B cell (primary cell): ENCODE data around the gene PARD3. TPM values are rescaled to one million over a fixed set of nuclear protein-coding genes. Genes with fewer than 3 reads are reported as not detected.

ENCODE experiments used
- ATAC-seq: fragments of 200-7000 bp; cut with Tn5 transposase; one replicate; pipeline ENCODE4 v1.10.0; 2021; ENCODE audit warnings: low read depth, mild to moderate bottlenecking, moderate number of reproducible peaks, moderate library complexity
- CTCF ChIA-PET: fragments of 350-600 bp; sonication (Branson Sonifier 250); formaldehyde crosslinking; loops from one replicate; lab custom pipeline; 2021; ENCODE audit warnings: antibody characterized with exemption, inconsistent platforms; lab: Charles Lee
- POLR2A ChIA-PET: fragments of 350-600 bp; sonication (Branson Sonifier 250); formaldehyde crosslinking; loops from one replicate; lab custom pipeline; 2021; ENCODE audit warnings: antibody characterized with exemption; lab: Charles Lee
- DNase-seq: peaks from one replicate; pipeline ENCODE4 v3.0.0; 2013
- H2AFZ ChIP-seq: 2 replicates; pipeline ENCODE4 v1.6.1; 2012; ENCODE audit warnings: mild to moderate bottlenecking, low read depth, low read length; ENCODE audit not compliant: insufficient read depth, poor library complexity, severe bottlenecking
- H3K27ac ChIP-seq, 2 donors: 1 replicate in 1 of 2; 2 replicates in 1 of 2; pipeline ENCODE4 v1.5.1; 2012 to 2013; ENCODE audit warnings: low read length in 2 of 2, mild to moderate bottlenecking in 2 of 2, moderate library complexity in 1 of 2
- H3K27me3 ChIP-seq, 4 experiments: fragments of 200-600 bp in 1 of 4; sonication (generic) in 1 of 4; replicated peaks in 1 of 4; 1 replicate in 2 of 4; 2 replicates in 2 of 4; pipeline versions ENCODE4 v1.6.1 to v1.7.0; 2013 to 2016; ENCODE audit warnings: low read length in 3 of 4, mild to moderate bottlenecking in 2 of 4, mixed read lengths in 1 of 4, moderate library complexity in 1 of 4; ENCODE audit not compliant: insufficient read depth in 4 of 4, control insufficient read depth in 3 of 4; ENCODE audit errors: control extremely low read depth in 1 of 4
- H3K36me3 ChIP-seq, 2 experiments: replicated peaks in 1 of 2; 1 replicate in 1 of 2; 2 replicates in 1 of 2; pipeline versions ENCODE4 v1.6.1 to v1.7.1; 2013; ENCODE audit warnings: low read length in 1 of 2; ENCODE audit not compliant: insufficient read depth in 2 of 2, control insufficient read depth in 1 of 2; ENCODE audit errors: control extremely low read depth in 1 of 2, extremely low read depth in 1 of 2
- H3K4me1 ChIP-seq, 2 donors: fragments of 200-600 bp in 1 of 2; sonication (generic) in 1 of 2; 1 replicate in 1 of 2; 2 replicates in 1 of 2; pipeline versions ENCODE4 v1.5.1 to v1.6.1; 2013 to 2017; ENCODE audit warnings: low read length in 2 of 2; ENCODE audit not compliant: control insufficient read depth in 2 of 2, insufficient read depth in 2 of 2
- H3K4me2 ChIP-seq: replicated peaks from 2 replicates; pipeline ENCODE3; 2012; ENCODE audit warnings: mild to moderate bottlenecking, low read depth, low read length; ENCODE audit not compliant: poor library complexity, severe bottlenecking
- H3K4me3 ChIP-seq, 5 experiments: fragments of 200-600 bp in 1 of 5; sonication (generic) in 1 of 5; 1 replicate in 3 of 5; 2 replicates in 2 of 5; pipeline versions ENCODE4 v1.5.1 to v1.7.0; 2011 to 2016; ENCODE audit warnings: low read length in 4 of 5, mild to moderate bottlenecking in 4 of 5, low read depth in 2 of 5, control low read depth in 1 of 5, moderate library complexity in 1 of 5; ENCODE audit not compliant: insufficient read depth in 1 of 5; ENCODE audit errors: control extremely low read depth in 1 of 5, extremely low read depth in 1 of 5
- H3K79me2 ChIP-seq: fragments of 200-600 bp; sonication (generic); one replicate; pipeline ENCODE4 v1.6.0; 2016; ENCODE audit warnings: low read length; ENCODE audit not compliant: control insufficient read depth, insufficient read depth
- H3K9ac ChIP-seq: fragments of 200-600 bp; sonication (generic); 2 replicates; pipeline ENCODE4 v1.6.1; 2017; ENCODE audit warnings: mild to moderate bottlenecking, low read length, moderate library complexity
- H3K9me3 ChIP-seq, 3 donors: one replicate each; pipeline versions ENCODE4 v1.6.1 to v1.7.1; 2013; ENCODE audit warnings: low read length in 2 of 3; ENCODE audit not compliant: control insufficient read depth in 2 of 3, insufficient read depth in 1 of 3; ENCODE audit errors: control extremely low read depth in 1 of 3
- H4K20me1 ChIP-seq: 2 replicates; pipeline ENCODE4 v1.6.0; 2012; ENCODE audit warnings: mild to moderate bottlenecking, low read length; ENCODE audit not compliant: insufficient read depth, control insufficient read depth, poor library complexity, severe bottlenecking
- H3K27ac Mint-ChIP-seq: one replicate; pipeline ENCODE4 v1.8.0; 2021; ENCODE audit warnings: mixed read lengths
- H3K27me3 Mint-ChIP-seq: one replicate; pipeline ENCODE4 v1.8.0; 2021; ENCODE audit warnings: mixed read lengths
- H3K4me1 Mint-ChIP-seq: one replicate; pipeline ENCODE4 v1.8.0; 2021; ENCODE audit warnings: mixed read lengths
- H3K4me3 Mint-ChIP-seq: one replicate; pipeline ENCODE4 v1.8.0; 2021; ENCODE audit warnings: mixed read lengths
- H3K9me3 Mint-ChIP-seq: one replicate; pipeline ENCODE4 v1.8.0; 2022; ENCODE audit warnings: mixed read lengths; ENCODE audit not compliant: insufficient read depth
- EZH2 ChIP-seq: IDR thresholded peaks from 2 replicates; pipeline ENCODE4 v1.6.1; 2012; ENCODE audit warnings: borderline replicate concordance, low read depth, mild to moderate bottlenecking, moderate library complexity, low read length; ENCODE audit not compliant: insufficient read depth, poor library complexity, severe bottlenecking
- WGBS: methylation state at CpG from one replicate; pipeline ENCODE4 v1.1.5; 2013; ENCODE audit warnings: missing lambda C conversion rate; ENCODE audit not compliant: insufficient coverage; 5-methylcytosine and 5-hydroxymethylcytosine counted together
- intact Hi-C: fragments of 100-400 bp; cut with micrococcal nuclease; formaldehyde crosslinking; loops from one replicate; pipeline ENCODE4 v1.10.0; 2022
- polyA plus RNA-seq: library from polyadenylated mRNA; depleted of rRNA; stranded (reverse); fragments of >200 nt; gene quantifications from 2 replicates; pipeline ENCODE4 v1.2.3, GENCODE V29; 2012
- total RNA-seq, 2 donors: library from RNA; stranded (reverse); fragments of 120-200 nt in 1 of 2; gene quantifications; 1 replicate in 1 of 2; 2 replicates in 1 of 2; pipeline versions ENCODE4 v1.2.3 to v1.2.4, GENCODE V29; 2013 to 2022
- TF ChIP-seq, protein P1 (sequence below): fragments of 200-600 bp; IDR thresholded peaks from one replicate; pipeline ENCODE4 v1.8.0; 2022; ENCODE audit warnings: antibody characterized with exemption, mild to moderate bottlenecking

The PARD3 gene
- total and polyA plus RNA-seq, 2 donors (not counting 1 experiment from before 2014, with no cell fraction given) = not detected

DNA sequence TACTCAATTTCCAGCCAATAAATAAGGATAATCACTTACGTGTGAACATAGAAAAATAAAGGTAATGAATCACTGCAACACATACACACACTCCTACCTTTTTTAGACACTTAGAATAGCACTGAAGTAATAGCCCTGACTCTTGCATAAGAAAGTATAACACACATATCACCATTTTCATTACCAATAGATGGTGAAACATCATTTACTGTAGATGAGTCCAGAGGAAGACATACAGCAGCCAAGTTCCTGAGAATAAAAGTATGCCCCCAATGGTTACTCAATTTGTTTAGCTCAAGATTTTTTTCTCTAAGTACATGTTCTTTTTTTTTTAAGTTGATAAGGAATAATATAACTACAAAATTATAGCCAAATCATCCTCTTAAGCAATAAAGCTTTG is 316.3 kb downstream of the PARD3 start:
- Histone ChIP-seq H3K4me2 (no peak overlapping the region), H3K9me3 (no peaks in the 10 kb centered on the region), H3K27me3 (no peaks in the 10 kb centered on the region), H3K79me2 (no peaks in the 10 kb centered on the region), H4K20me1 (no peaks in the 10 kb centered on the region), H2AFZ (no peak overlapping the region), H3K4me1 (no peaks in the 10 kb centered on the region), H3K4me3 (no peak overlapping the region), H3K36me3 (no peaks in the 10 kb centered on the region), H3K27ac (no peak overlapping the region), H3K9ac (no peak overlapping the region)
- Mint-ChIP-seq H3K9me3 (no peaks in the 10 kb centered on the region), H3K27me3 (no peaks in the 10 kb centered on the region), H3K27ac (no peak overlapping the region), H3K4me1 (no peaks in the 10 kb centered on the region), H3K4me3 (no peak overlapping the region)
- ChIA-PET CTCF (no interaction called here), POLR2A (no interaction called here)
- DNase-seq = no peak
- intact Hi-C loops = no loop called here
- no CpG with 5 or more reads among the region's 1 CpG for WGBS
- no peak for ATAC-seq
- TF ChIP-seq EZH2 = no peak
- TF ChIP-seq, protein P1, sequence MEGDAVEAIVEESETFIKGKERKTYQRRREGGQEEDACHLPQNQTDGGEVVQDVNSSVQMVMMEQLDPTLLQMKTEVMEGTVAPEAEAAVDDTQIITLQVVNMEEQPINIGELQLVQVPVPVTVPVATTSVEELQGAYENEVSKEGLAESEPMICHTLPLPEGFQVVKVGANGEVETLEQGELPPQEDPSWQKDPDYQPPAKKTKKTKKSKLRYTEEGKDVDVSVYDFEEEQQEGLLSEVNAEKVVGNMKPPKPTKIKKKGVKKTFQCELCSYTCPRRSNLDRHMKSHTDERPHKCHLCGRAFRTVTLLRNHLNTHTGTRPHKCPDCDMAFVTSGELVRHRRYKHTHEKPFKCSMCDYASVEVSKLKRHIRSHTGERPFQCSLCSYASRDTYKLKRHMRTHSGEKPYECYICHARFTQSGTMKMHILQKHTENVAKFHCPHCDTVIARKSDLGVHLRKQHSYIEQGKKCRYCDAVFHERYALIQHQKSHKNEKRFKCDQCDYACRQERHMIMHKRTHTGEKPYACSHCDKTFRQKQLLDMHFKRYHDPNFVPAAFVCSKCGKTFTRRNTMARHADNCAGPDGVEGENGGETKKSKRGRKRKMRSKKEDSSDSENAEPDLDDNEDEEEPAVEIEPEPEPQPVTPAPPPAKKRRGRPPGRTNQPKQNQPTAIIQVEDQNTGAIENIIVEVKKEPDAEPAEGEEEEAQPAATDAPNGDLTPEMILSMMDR = no peak

DNA sequence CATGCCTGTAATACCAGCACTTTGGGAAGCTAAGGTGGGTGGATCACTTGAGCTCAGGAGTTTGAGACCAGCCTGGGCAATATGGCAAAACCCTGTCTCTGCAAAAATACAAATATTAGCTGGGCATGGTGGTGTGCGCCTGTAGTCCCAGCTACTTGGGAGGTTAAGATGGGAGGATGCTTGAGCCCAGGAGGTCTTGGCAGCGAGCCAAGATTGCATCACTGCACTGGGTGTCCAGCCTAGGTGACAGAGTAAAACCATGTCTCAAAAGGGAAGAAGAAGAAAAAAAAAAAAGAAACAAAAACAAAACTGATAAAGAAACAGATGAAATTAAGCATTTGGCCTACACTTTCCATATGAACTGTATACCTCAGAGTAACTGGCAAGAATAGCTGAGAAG is 319.2 kb downstream of the PARD3 start:
- no peaks in the 10 kb centered on the region for H3K4me1 ChIP-seq
- no peak overlapping the region for H3K27ac Mint-ChIP-seq
- ChIA-PET POLR2A (no interaction called here), CTCF (interaction anchor here (0.6 to 0.7 kb wide), 2 partner anchors 186 to 306 kb away, joined by 3 to 4 read pairs; no protein-coding TSS in a partner anchor)
- no peaks in the 10 kb centered on the region for H3K79me2 ChIP-seq
- H2AFZ ChIP-seq = no peak overlapping the region
- DNase-seq (no peak), ATAC-seq (no peak)
- intact Hi-C loops = no loop called here
- no peak overlapping the region for H3K4me3 ChIP-seq
- no peaks in the 10 kb centered on the region for H3K27me3 ChIP-seq
- H4K20me1 ChIP-seq = no peaks in the 10 kb centered on the region
- H3K4me1 Mint-ChIP-seq = no peaks in the 10 kb centered on the region
- TF ChIP-seq, protein P1 = no peak
- no peak for TF ChIP-seq EZH2
- H3K9me3 ChIP-seq = no peaks in the 10 kb centered on the region
- H3K4me3 Mint-ChIP-seq = no peak overlapping the region
- H3K27ac ChIP-seq = no peak overlapping the region
- H3K9ac ChIP-seq = no peak overlapping the region
- H3K27me3 Mint-ChIP-seq = no peaks in the 10 kb centered on the region
- WGBS = 100% methylated on average over 1 of the region's 2 CpGs
- no peaks in the 10 kb centered on the region for H3K36me3 ChIP-seq
- no peak overlapping the region for H3K4me2 ChIP-seq
- H3K9me3 Mint-ChIP-seq = no peaks in the 10 kb centered on the region
